SU-DHL-6 (cell line): ENCODE measurements around the gene SPRED2.

ENCODE experiments used
- H2AFZ ChIP-seq: fragments of 200-600 bp; sonication (generic); 2 replicates; pipeline ENCODE4 v1.6.1; 2014; ENCODE audit warnings: low read depth, mild to moderate bottlenecking, moderate library complexity, mixed read lengths, antibody characterized with exemption, low read length; ENCODE audit not compliant: severe bottlenecking
- H3F3A ChIP-seq: fragments of 200-600 bp; shearing (Covaris generic); 2 replicates; pipeline ENCODE4 v1.6.0; 2016; ENCODE audit warnings: antibody characterized with exemption, mild to moderate bottlenecking; ENCODE audit not compliant: insufficient read depth
- H3K27ac ChIP-seq: fragments of 200-600 bp; sonication (generic); 2 replicates; pipeline ENCODE4 v1.5.1; 2016; ENCODE audit warnings: low read depth, mild to moderate bottlenecking, low read length, moderate library complexity, mixed read lengths
- H3K27me3 ChIP-seq: fragments of 200-600 bp; sonication (generic), shearing (Covaris generic); 2 replicates; pipeline ENCODE4 v1.6.0; 2014; ENCODE audit warnings: mild to moderate bottlenecking, low read length
- H3K36me3 ChIP-seq: fragments of 200-600 bp; sonication (generic); 2 replicates; pipeline ENCODE4 v1.6.1; 2014; ENCODE audit warnings: mild to moderate bottlenecking, low read length, mixed read lengths
- H3K4me2 ChIP-seq: fragments of 300-600, 200-600 bp; shearing (Covaris generic), sonication (generic); 2 replicates; pipeline ENCODE4 v1.6.0; 2014; ENCODE audit warnings: low read length, low read depth, mild to moderate bottlenecking; ENCODE audit not compliant: poor library complexity, severe bottlenecking
- H3K4me3 ChIP-seq: fragments of 200-600 bp; sonication (generic); 2 replicates; pipeline ENCODE4 v1.5.1; 2014; ENCODE audit warnings: antibody characterized with exemption, low read length, mild to moderate bottlenecking, mixed read lengths; ENCODE audit not compliant: insufficient read depth, poor library complexity, severe bottlenecking
- H3K79me2 ChIP-seq: fragments of 200-600 bp; sonication (generic); 2 replicates; pipeline ENCODE4 v1.6.1; 2014; ENCODE audit warnings: mild to moderate bottlenecking, low read length, moderate library complexity; ENCODE audit not compliant: insufficient read depth
- H3K9ac ChIP-seq: fragments of 200-600 bp; sonication (generic); 2 replicates; pipeline ENCODE4 v1.7.0; 2014; ENCODE audit warnings: mild to moderate bottlenecking, low read length
- H3K9me2 ChIP-seq: fragments of 200-600 bp; sonication (generic); replicated peaks from 2 replicates; pipeline ENCODE4 v1.6.1; 2014; ENCODE audit warnings: low read length; ENCODE audit not compliant: insufficient read depth
- H3K9me3 ChIP-seq: fragments of 200-600 bp; sonication (generic); 2 replicates; pipeline ENCODE4 v1.6.1; 2014; ENCODE audit warnings: low read length, mixed read lengths; ENCODE audit not compliant: insufficient read depth
- H4K20me1 ChIP-seq: fragments of 200-600 bp; sonication (generic); 2 replicates; pipeline ENCODE4 v1.6.1; 2014; ENCODE audit warnings: low read depth, mild to moderate bottlenecking, antibody characterized with exemption, low read length, moderate library complexity, mixed read lengths
- CTCF ChIP-seq: fragments of 200-600 bp; sonication (generic); IDR thresholded peaks from one replicate; pipeline ENCODE4 v1.5.1; 2017; ENCODE audit warnings: antibody characterized with exemption, mild to moderate bottlenecking, low read length, moderate library complexity; ENCODE audit not compliant: insufficient read depth, poor library complexity, severe bottlenecking
- EZH2phosphoT487 ChIP-seq: fragments of 200-600 bp; sonication (generic), shearing (Covaris generic); conservative IDR thresholded peaks from 2 replicates; pipeline ENCODE4 v1.6.1; 2018; ENCODE audit warnings: mild to moderate bottlenecking, antibody characterized with exemption, low read length, moderate library complexity, mixed read lengths

SPRED2 gene

GRCh38 chr2:65450393-65450792, 18.0 kb upstream of the SPRED2 start:
- Histone ChIP-seq H4K20me1 (no peaks in the 10 kb centered on the region), H3K4me2 (no peak overlapping the region), H3K9ac (no peak overlapping the region), H3K9me2 (no peaks in the 10 kb centered on the region), H3K36me3 (0 out of 2 replicates have a peak, but pooled peaks cover 2% of the 10 kb centered on the region), H2AFZ (no peak overlapping the region), H3F3A (no peaks in the 10 kb centered on the region), H3K27ac (no peak overlapping the region), H3K9me3 (no peaks in the 10 kb centered on the region), H3K4me3 (no peak overlapping the region), H3K79me2 (no peaks in the 10 kb centered on the region), H3K27me3 (no peaks in the 10 kb centered on the region)
- TF ChIP-seq CTCF (no peak), EZH2phosphoT487 (no peak)

- Histone ChIP-seq H3K27me3 (no peaks in the 10 kb centered on the region), H3K9me3 (no peaks in the 10 kb centered on the region), H3K79me2 (no peaks in the 10 kb centered on the region), H2AFZ (no peak overlapping the region), H3K9ac (no peak overlapping the region), H3K4me3 (no peak overlapping the region), H3K36me3 (no peaks in the 10 kb centered on the region), H4K20me1 (no peaks in the 10 kb centered on the region), H3K4me2 (no peak overlapping the region), H3K9me2 (no peaks in the 10 kb centered on the region), H3K27ac (no peak overlapping the region), H3F3A (no peaks in the 10 kb centered on the region)
- no peak for TF ChIP-seq EZH2phosphoT487
- TF ChIP-seq CTCF, result no peak
Observed at GRCh38 chr2:65443509-65444186, 11.2 kb upstream of the SPRED2 start.

GRCh38 chr2:65442420-65443020, 10.1 kb upstream of the SPRED2 start:
- H3F3A ChIP-seq, result 0 out of 2 replicates have a peak, but pooled peaks cover 4% of the 10 kb centered on the region
- no peak overlapping the region for H2AFZ ChIP-seq
- no peak overlapping the region for H3K27ac ChIP-seq
- TF ChIP-seq EZH2phosphoT487 (no peak), CTCF (no peak)
- no peaks in the 10 kb centered on the region for H3K9me2 ChIP-seq
- H3K79me2 ChIP-seq, result no peaks in the 10 kb centered on the region
- no peaks in the 10 kb centered on the region for H3K27me3 ChIP-seq
- no peak overlapping the region for H3K9ac ChIP-seq
- H3K36me3 ChIP-seq, result no peaks in the 10 kb centered on the region
- no peaks in the 10 kb centered on the region for H4K20me1 ChIP-seq
- no peaks in the 10 kb centered on the region for H3K9me3 ChIP-seq
- no peak overlapping the region for H3K4me2 ChIP-seq
- no peak overlapping the region for H3K4me3 ChIP-seq
